Measurements from ENCODE around the gene CNN2.

DNA sequence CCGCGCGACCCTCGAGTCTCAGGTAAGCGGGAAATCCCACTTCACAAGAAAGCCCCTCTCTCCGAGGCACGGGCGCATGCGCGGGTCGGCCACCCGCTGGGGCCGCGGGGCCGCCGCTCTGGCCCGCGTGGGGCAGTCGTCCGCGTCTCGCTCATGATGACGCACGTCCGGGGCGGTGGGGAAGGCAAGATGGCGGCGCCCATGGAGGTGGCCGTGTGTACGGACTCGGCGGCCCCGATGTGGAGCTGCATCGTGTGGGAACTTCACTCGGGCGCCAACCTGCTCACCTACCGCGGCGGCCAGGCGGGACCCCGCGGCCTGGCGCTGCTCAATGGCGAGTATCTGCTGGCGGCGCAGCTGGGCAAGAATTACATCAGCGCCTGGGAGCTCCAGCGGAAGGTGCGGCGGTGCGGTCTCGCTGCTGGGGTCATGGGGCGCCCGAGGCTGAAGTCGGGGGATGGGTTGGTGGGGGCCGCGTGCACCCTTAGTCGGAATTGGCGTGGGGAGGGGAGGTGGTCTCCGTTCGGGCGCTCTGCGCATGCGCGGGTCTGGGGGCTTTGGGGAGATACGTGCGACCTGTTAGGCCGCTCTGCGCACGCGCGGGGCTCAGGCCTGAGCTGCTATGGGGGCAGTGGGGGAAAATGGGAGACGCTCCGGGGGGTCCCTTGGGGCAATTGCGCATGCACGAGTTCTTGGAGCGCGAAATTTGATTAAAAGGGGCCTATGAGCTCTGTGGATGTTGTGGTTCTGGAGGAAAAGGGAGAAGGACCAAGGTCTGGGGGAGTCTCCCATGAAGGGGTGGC is 42.0 kb upstream of the CNN2 start, which contains the start of gene WDR18:
- TF ChIP-seq, protein P1, sequence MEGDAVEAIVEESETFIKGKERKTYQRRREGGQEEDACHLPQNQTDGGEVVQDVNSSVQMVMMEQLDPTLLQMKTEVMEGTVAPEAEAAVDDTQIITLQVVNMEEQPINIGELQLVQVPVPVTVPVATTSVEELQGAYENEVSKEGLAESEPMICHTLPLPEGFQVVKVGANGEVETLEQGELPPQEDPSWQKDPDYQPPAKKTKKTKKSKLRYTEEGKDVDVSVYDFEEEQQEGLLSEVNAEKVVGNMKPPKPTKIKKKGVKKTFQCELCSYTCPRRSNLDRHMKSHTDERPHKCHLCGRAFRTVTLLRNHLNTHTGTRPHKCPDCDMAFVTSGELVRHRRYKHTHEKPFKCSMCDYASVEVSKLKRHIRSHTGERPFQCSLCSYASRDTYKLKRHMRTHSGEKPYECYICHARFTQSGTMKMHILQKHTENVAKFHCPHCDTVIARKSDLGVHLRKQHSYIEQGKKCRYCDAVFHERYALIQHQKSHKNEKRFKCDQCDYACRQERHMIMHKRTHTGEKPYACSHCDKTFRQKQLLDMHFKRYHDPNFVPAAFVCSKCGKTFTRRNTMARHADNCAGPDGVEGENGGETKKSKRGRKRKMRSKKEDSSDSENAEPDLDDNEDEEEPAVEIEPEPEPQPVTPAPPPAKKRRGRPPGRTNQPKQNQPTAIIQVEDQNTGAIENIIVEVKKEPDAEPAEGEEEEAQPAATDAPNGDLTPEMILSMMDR (IDR thresholded peaks at IDR 0.05 in 4 of 5, conservative IDR thresholded peaks at IDR 0.05 in 1 of 5) = peak; percentile 4 to 45 (median 23)
- TF ChIP-seq POLR2A (IDR thresholded peaks at IDR 0.05) = peak; percentile 52 to 62

Measured in gastrocnemius medialis (tissue), 4 donors.